Measurements from ENCODE around the gene ECPAS.
"Not testable (repeated sequence)": the region's sequence is repeated elsewhere in the genome, so short reads cannot be mapped to it uniquely, and the experiment has no call there.

ECPAS gene

GRCh38 chr9:111429175-111429574 is 55.0 kb downstream of the ECPAS start:
- DNase-seq = no peak

GRCh38 chr9:111427186-111427585 is 57.0 kb downstream of the ECPAS start:
- DNase-seq = no peak

GRCh38 chr9:111423389-111423788 is 60.8 kb downstream of the ECPAS start:
- no peak for DNase-seq

DNA sequence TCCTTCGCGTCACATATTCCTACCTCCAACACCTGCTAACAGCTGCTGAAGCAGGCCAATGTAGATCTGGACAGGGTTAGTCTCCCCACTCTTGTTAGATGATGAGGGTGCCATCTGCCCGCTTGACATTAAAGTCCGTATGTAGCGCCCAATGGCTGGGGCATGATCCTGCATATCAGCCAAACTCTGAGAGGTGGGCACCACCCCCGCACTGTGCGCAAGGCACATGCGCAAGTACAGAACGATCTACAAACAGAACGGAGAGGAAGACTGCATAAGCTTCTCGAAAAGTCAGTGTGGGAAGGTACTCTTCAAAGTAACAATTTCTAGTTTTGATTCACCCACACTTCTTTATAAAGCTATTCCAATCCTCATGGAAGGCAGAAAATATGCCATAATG is 69.8 kb downstream of the ECPAS start:
- DNase-seq = peak in 34 of 56 donors; percentile 5 to 80 (median 40)

GRCh38 chr9:111413996-111414395 is 70.2 kb downstream of the ECPAS start:
- no peak for DNase-seq

- DNase-seq = peak in 39 of 56 donors; percentile 2 to 81 (median 46)
Measured at GRCh38 chr9:111412280-111412679, 71.9 kb downstream of the ECPAS start.

- peak in 6 of 56 donors; percentile 3 to 32 (median 14) for DNase-seq
Measured at GRCh38 chr9:111411266-111411665, 72.9 kb downstream of the ECPAS start.

- DNase-seq = no peak
Measured at GRCh38 chr9:111407813-111408212, 76.4 kb downstream of the ECPAS start.

- no peak for DNase-seq
Measured at GRCh38 chr9:111405701-111406100, 78.5 kb downstream of the ECPAS start.

- DNase-seq = not testable (repeated sequence)
Measured at GRCh38 chr9:111401486-111401885, 82.7 kb downstream of the ECPAS start.

DNA sequence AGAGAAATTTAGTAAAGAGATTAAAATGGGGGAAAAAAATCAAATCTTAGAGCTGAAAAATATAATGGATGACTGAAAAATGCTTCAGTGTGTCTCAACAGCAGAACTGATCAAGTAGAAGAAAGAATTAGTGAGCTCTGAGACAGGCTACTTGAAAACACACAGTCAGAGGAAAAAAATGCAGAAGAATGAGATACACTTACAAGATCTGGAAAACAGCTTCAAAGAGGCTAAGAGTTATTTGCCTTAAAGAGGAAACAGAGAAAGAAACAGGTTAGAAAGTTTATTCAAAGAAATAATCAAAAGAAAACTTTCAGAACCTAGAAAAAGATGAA is 83.7 kb downstream of the ECPAS start:
- DNase-seq = no peak

DNA sequence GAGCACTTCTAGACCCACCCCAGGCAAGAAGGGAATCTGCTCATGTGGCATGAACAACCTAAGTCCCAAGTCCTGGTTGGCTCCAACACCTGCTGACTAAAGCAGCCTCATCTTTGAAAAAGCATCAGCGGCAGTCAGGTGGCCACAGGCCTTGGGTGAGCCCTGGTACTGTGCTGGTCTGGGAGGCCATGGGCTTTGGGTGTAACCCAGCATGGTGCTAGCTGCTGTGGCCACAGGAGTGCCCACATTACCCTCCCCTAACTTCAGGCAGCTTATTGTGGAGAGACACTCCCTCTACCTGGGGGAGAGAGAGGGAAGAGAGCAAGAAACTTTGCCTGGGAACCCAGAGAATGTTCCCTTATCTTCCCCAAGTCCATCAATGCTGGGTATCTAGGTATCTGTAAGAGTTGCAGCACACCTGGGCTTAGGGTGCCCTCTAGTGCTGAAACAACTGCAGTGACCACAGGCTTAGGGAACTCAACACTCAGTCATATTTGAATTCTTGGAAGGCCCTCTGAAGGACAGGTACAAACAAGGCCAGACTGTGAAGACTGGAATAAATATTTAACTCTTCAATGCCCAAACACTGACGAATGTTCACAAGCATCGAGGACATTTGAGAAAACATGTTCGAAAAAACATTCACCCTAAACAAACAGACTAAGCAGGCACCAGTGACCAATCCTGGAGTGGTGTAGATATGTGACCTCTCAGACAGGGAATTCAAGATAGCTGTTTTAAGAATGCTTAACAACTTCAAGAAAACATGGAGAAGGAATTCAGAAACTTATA is 84.2 kb downstream of the ECPAS start:
- DNase-seq = no peak

DNA sequence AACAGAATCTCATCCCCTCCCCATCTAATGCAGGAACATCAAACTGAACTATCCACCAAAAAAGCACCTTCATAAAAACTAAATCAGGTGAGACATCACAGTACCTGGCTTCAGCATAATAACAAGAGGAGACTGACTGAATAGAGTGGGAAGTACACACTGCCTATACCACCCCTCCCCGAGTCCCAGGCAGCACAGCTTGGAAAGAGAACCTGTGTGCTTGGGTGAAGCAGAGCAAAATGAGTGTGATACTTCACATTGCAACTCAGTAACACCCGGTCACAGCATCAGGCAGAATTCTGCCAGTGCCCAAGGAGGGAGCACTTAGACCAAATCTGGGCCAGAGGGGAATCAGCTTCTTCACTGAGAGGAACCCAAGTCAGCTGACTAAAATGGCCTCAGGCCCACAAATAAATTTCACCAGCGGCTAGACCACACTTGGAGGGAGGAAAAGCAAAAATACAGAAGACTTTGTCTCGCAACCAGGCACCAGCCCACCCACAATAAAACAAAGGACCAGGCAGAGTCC is 84.9 kb downstream of the ECPAS start:
- peak in 8 of 56 donors; percentile 4 to 31 (median 12) for DNase-seq

GRCh38 chr9:111393971-111394370 is 90.2 kb downstream of the ECPAS start:
- no peak for DNase-seq

DNA sequence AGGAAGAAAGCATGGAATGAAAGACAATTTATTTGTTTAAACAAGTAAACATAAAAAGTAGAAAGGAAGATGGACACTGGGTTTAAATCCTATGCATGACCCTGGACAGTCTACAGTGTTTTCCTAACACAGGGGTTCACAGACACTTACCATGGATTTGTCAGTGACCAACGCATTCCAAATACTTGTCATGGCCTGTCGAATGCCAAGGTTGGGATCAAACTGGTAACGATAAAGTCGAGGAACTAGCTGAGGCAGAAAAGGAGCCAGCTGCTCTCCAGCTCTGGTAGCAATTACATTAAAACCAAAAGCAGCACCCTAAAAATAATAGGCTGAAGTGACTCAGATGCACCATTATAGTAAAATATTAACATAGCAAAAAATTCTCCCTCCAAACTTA is 94.8 kb downstream of the ECPAS start:
- no peak for DNase-seq

DNA sequence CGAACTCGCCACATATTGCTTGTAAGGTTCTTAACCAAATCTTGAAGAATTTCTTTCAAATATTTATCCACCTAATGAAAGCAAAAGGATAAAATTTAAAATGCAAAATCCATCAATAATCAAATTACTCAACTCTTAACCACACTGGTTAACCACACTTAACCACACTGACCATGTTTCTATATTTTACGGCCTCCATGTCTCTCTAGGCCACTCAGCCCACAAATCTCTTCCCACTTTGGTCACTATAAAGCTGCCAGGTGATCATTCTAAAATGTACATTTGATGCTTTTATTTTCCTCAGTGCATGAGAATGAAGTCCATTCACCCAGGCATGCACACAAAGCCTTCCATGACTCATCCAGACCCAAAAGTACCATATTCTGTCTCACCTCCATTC is 97.8 kb downstream of the ECPAS start:
- DNase-seq = no peak

DNA sequence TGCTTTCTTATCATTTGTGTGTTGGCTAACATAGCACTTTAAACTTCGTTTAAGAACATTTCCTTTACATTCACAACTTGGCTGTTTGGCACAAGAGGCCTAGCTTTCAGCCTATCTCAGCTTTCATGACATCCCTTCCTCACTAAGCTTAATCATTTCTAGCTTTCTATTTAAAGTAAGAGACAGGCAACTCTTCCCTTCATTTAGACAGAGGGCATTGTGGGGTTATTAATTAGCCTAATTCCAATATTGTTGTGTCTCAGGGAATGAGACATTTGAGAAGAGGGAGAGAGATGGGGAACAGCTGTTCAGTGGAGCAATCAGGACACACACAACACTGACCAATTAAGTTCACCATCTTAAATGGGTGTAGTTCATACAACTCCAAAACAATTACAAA is 103.2 kb downstream of the ECPAS start:
- no peak for DNase-seq

GRCh38 chr9:111375817-111376564 is 108.2 kb downstream of the ECPAS start:
- DNase-seq = no peak

- no peak for DNase-seq
Measured at GRCh38 chr9:111375062-111375461, 109.1 kb downstream of the ECPAS start.

DNA sequence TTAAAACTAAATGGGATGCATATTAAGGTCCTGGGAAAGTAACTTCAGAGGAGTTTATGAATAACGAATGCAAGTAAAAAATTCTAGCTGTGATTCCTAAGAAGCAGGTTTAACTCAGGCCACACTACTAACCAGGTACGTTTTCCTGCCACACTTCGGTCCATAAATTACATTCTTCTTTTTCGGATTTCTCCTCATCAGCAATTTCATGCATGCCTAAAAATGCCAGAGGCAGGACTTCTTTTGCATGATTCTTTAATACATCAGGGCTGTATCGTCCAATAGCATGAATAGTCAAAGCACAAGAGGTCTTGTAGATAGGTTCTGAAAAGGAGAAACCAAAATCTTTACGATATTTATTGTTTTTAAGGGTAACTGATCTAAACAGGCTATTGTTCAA is 111.9 kb downstream of the ECPAS start:
- DNase-seq = no peak

- no peak for DNase-seq
Measured at GRCh38 chr9:111366978-111367377, 117.2 kb downstream of the ECPAS start.

DNA sequence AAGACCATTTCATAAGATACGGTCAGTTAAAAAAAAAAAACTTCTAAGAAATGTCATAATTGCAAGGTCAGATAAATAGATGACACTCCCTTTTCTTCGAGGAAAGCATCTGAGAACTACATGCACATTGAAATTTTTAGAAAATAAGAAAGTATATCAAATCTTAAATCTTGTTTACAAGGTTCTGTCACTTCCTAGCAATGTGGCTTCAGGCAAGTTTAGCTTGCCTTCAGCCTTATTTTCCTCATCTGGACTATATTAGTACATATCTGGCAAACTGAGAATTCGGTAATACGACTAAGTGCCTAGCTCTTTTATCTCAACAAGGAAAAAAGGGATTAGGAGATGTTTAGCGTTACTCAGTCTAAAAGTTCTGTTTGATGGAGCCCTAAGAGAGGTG is 121.7 kb downstream of the ECPAS start:
- no peak for DNase-seq

- no peak for DNase-seq
Measured at GRCh38 chr9:111360881-111361280, 123.3 kb downstream of the ECPAS start.
